SK-N-SH treated with all-trans-retinoic acid at 6 μM for 48 hours (cell line): Measurements from ENCODE around the gene OBI1.

Experiments used
- ATAC-seq: fragments of 200-7000 bp; cut with Tn5 transposase; 3 replicates; pipeline ENCODE4 v1.9.1; 2020; ENCODE audit warnings: mild to moderate bottlenecking, moderate library complexity
- ARNTL ChIP-seq: fragments of 450-650 bp; formaldehyde crosslinking; IDR thresholded peaks from 2 replicates; pipeline ENCODE4 v1.5.0; 2020; ENCODE audit warnings: low read depth, mild to moderate bottlenecking, moderate library complexity, borderline replicate concordance
- CREB5 ChIP-seq: fragments of 250-450 bp; sonication (Bioruptor Pico); IDR thresholded peaks from 2 replicates; pipeline ENCODE4 v1.5.1; 2020; ENCODE audit warnings: low read depth, mild to moderate bottlenecking, moderate library complexity
- CSDC2 ChIP-seq: fragments of 250-450 bp; sonication (Bioruptor Pico); IDR thresholded peaks from 2 replicates; pipeline ENCODE4 v1.5.0; 2020; ENCODE audit warnings: mild to moderate bottlenecking, moderate library complexity
- ESRRG ChIP-seq: fragments of 250-450 bp; sonication (Bioruptor Pico); IDR thresholded peaks from 2 replicates; pipeline ENCODE4 v1.6.1; 2021; ENCODE audit warnings: mild to moderate bottlenecking
- OSR1 ChIP-seq: fragments of 250-450 bp; sonication (Bioruptor Pico); IDR thresholded peaks from 2 replicates; pipeline ENCODE4 v1.8.0; 2022; ENCODE audit warnings: moderate library complexity, mild to moderate bottlenecking, inconsistent platforms
- PATZ1 ChIP-seq: fragments of 250-450 bp; sonication (Bioruptor Pico); IDR thresholded peaks from 2 replicates; pipeline ENCODE4 v1.8.0; 2020; ENCODE audit warnings: mild to moderate bottlenecking, moderate library complexity, borderline replicate concordance
- POU6F1 ChIP-seq: fragments of 250-450 bp; sonication (Bioruptor Pico); IDR thresholded peaks from 2 replicates; pipeline ENCODE4 v1.8.0; 2021; ENCODE audit warnings: low read depth, mild to moderate bottlenecking, moderate library complexity, borderline replicate concordance
- PPARA ChIP-seq: fragments of 250-450 bp; sonication (Bioruptor Pico); IDR thresholded peaks from 2 replicates; pipeline ENCODE4 v1.5.0; 2020; ENCODE audit warnings: mild to moderate bottlenecking, borderline replicate concordance
- RARB ChIP-seq: fragments of 250-450 bp; sonication (Bioruptor Pico); IDR thresholded peaks from 2 replicates; pipeline ENCODE4 v1.8.0; 2021; ENCODE audit warnings: mild to moderate bottlenecking, moderate library complexity
- SNAI2 ChIP-seq: fragments of 250-450 bp; sonication (Bioruptor Pico); IDR thresholded peaks from 2 replicates; pipeline ENCODE4 v1.5.0; 2020; ENCODE audit warnings: mild to moderate bottlenecking, moderate library complexity
- TCF4 ChIP-seq: fragments of 250-450 bp; sonication (Bioruptor Pico); IDR thresholded peaks from 2 replicates; pipeline ENCODE4 v1.8.0; 2021; ENCODE audit warnings: mild to moderate bottlenecking, moderate library complexity, borderline replicate concordance
- TOX ChIP-seq: fragments of 250-450 bp; sonication (Bioruptor Pico); IDR thresholded peaks from 2 replicates; pipeline ENCODE4 v1.8.0; 2021; ENCODE audit warnings: mild to moderate bottlenecking, moderate library complexity, borderline replicate concordance
- TSHZ2 ChIP-seq: fragments of 250-450 bp; sonication (Bioruptor Pico); IDR thresholded peaks from 2 replicates; pipeline ENCODE4 v1.5.0; 2020; ENCODE audit warnings: mild to moderate bottlenecking, moderate library complexity
- ZC3H10 ChIP-seq: fragments of 250-450 bp; sonication (Bioruptor Pico); IDR thresholded peaks from 2 replicates; pipeline ENCODE4 v1.5.1; 2021; ENCODE audit warnings: mild to moderate bottlenecking, moderate library complexity
- ZFP3 ChIP-seq: fragments of 250-450 bp; sonication (Bioruptor Pico); IDR thresholded peaks from 2 replicates; pipeline ENCODE4 v1.5.0; 2020; ENCODE audit warnings: mild to moderate bottlenecking, moderate library complexity
- ZFP30 ChIP-seq: fragments of 450-650 bp; formaldehyde crosslinking; IDR thresholded peaks from 2 replicates; pipeline ENCODE4 v1.5.0; 2022; ENCODE audit warnings: mild to moderate bottlenecking, moderate library complexity
- ZNF565 ChIP-seq: fragments of 450-650 bp; formaldehyde crosslinking; conservative IDR thresholded peaks from 2 replicates; pipeline ENCODE4 v1.5.0; 2020; ENCODE audit warnings: low read depth, mild to moderate bottlenecking, moderate library complexity
- ZNF70 ChIP-seq: fragments of 450-650 bp; formaldehyde crosslinking; IDR thresholded peaks from 2 replicates; pipeline ENCODE4 v1.5.0; 2020; ENCODE audit warnings: mild to moderate bottlenecking, moderate library complexity
- ZNF8 ChIP-seq: fragments of 450-650 bp; formaldehyde crosslinking; IDR thresholded peaks from 2 replicates; pipeline ENCODE4 v1.5.0; 2020; ENCODE audit warnings: mild to moderate bottlenecking, moderate library complexity

The OBI1 gene

GRCh38 chr13:78569029-78569428 lies 89.9 kb downstream of the OBI1 start:
- TF ChIP-seq ZC3H10 (CRISPR knock-in tag): no peak
- no peak for TF ChIP-seq ESRRG (CRISPR knock-in tag)
- TF ChIP-seq CSDC2 (CRISPR knock-in tag): no peak
- TF ChIP-seq ZNF8 (CRISPR knock-in tag): no peak
- no peak for ATAC-seq

- TF ChIP-seq TCF4 (CRISPR knock-in tag) (no peak), CREB5 (CRISPR knock-in tag) (no peak), ZC3H10 (CRISPR knock-in tag) (no peak), ZNF8 (CRISPR knock-in tag) (no peak), OSR1 (no peak), ZNF565 (CRISPR knock-in tag) (no peak), SNAI2 (CRISPR knock-in tag) (no peak), POU6F1 (CRISPR knock-in tag) (no peak), PATZ1 (CRISPR knock-in tag) (no peak), RARB (CRISPR knock-in tag) (no peak), ZFP3 (no peak), ARNTL (CRISPR knock-in tag) (no peak), PPARA (CRISPR knock-in tag) (no peak), ZFP30 (CRISPR knock-in tag) (no peak), TOX (CRISPR knock-in tag) (no peak), TSHZ2 (CRISPR knock-in tag) (no peak), ESRRG (CRISPR knock-in tag) (no peak), ZNF70 (no peak)
- no peak for ATAC-seq
These were observed 92.3 kb downstream of the OBI1 start for GRCh38 chr13:78566631-78567030.
